ENCODE measurements around the gene PSME3. TPM values are rescaled to one million over a fixed set of nuclear protein-coding genes. Genes with fewer than 3 reads are reported as not detected.

The PSME3 gene
- total and polyA plus RNA-seq, 12 donors = 18.5 to 149 (median 79.9) TPM

DNA sequence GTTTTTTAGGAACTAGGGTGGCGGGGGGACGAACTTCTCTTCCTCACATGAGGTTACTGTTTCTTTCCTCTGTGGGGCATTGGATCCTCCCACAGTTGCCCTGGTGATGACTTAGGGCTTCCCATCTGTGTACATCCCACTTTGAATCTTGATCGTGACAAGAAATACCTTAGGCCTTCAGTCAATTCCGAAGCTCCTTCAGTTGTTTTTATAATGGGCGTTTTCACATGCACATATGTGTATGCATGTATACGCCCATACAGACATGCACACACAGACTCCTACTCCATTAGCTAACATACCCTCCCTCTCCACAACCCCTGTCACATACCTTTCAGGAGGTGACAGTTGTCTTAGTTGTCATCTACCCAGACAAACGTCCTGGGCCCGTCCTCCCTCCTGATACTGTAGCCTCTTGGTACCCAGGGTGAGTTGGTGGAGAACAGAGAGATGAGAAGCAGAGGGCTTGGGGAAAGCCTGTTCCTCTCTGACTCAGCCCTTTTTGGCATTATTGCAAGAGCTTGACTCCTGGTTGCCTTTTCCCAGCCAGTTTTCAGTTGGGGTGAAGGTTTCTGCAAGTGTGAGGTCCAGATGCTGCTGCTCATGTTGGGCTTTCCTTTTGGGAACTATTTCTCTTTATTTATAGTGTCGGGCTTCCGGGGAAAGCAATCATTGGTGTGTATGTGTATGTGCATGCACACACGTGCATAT is 8.9 kb downstream of the PSME3 start:
- intact Hi-C loops (cut with DNase I) = loop anchor here (5.0 to 10.0 kb wide), 2 partner anchors 95 to 153 kb away; partner anchors contain the start of gene RPL27 (in 1 of the 2)
- TF ChIP-seq POLR2A (IDR thresholded peaks at IDR 0.05) (no peak), CTCF (IDR thresholded peaks at IDR 0.05) (no peak)

DNA sequence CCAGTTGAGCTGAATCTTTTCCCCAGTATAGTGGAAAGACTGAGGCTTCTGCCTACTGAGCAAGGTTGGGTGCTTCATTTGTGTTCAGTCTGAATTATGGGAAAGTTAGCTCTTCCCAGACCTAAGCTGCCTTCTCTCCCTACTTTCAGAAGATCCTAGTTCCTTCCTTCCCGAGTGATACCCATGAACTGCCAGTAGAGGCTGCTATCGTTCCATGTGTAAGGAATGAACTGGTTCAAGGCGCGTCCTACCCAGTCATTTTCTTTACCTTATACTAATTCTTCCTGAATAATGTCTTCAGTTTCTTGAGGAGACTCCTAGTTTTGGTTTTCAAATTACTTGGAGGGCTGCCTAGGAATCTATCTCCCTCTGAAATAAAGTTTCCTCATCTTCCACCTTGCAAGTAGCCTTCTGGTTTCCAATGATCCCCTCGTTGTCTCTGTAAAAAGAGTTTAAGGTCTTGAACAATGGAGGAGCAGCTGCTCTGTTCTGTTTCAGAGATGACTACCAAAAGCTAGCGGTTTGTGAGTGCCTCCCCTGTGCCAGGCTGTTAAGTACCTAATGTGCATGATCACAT is 10.2 kb downstream of the PSME3 start:
- WGBS, 4 donors = 30 to 36% (median 33%) methylated on average over 6 of the region's 6 CpGs
- Histone ChIP-seq H3K9me3 (replicated peaks in 1 of 3) (no peaks in the 10 kb centered on the region), H3K36me3 (replicated peaks in 1 of 2) (peaks cover 0 to 60% of the 10 kb centered on the region in 2 donors), H3K27me3 (no peaks in the 10 kb centered on the region), H3K27ac (peak overlapping the region in 2 of 5 donors; percentile 19 to 35), H3K4me3 (no peak overlapping the region), H3K4me1 (replicated peaks in 1 of 2) (peaks cover 0 to 21% of the 10 kb centered on the region in 2 donors)
- peak; percentile 35 to 68 (median 53) for DNase-seq
- intact Hi-C loops (cut with DNase I) = loop anchor here (5.0 to 10.0 kb wide), 2 partner anchors 94 to 151 kb away; partner anchors contain the start of gene RPL27 (in 1 of the 2)
- no peak for TF ChIP-seq POLR2A (IDR thresholded peaks at IDR 0.05)
- peak; percentile 70 to 99 (median 96) for TF ChIP-seq CTCF (IDR thresholded peaks at IDR 0.05)

More for the DNA sequence above, 8.9 kb downstream of the PSME3 start:
- Histone ChIP-seq H3K4me1 (replicated peaks in 1 of 2) (peaks cover 0 to 17% of the 10 kb centered on the region in 2 donors), H3K27me3 (no peaks in the 10 kb centered on the region), H3K36me3 (replicated peaks in 1 of 2) (peaks cover 0 to 73% of the 10 kb centered on the region in 2 donors), H3K9me3 (replicated peaks in 1 of 3) (no peaks in the 10 kb centered on the region), H3K27ac (no peak overlapping the region), H3K4me3 (no peak overlapping the region)
- WGBS, 4 donors = 69 to 72% (median 70%) methylated on average over 11 of the region's 11 CpGs
- peak in 1 of 7 donors; percentile 42 for DNase-seq

DNA sequence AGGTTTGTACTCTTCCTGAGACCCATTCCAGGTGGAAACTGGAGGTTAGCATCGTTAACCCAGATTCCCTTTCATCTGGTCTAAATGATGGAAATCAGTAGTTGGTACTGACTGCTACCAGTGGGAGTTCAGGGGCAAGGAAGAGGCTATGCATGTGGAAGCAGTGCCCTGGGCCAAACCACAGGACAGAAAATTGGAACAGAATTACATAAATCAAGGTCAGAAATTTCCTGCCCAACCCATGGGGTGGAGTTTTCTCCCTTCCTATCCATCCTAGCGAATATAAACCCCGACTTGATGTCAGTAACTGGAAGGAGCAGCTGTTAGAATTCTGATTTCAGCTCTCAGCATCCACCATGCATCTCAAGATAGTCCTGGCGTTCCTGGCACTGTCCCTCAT is 11.1 kb downstream of the PSME3 start, which contains the start of gene AOC2:
Gene AOC2 (plus strand): TSS at position 310 of the 400 bp plus-strand sequence. CDS start 47 bp downstream, at position 357.
- Histone ChIP-seq H3K4me1 (replicated peaks in 1 of 2) (peaks cover 0 to 21% of the 10 kb centered on the region in 2 donors), H3K27ac (peak within 1 kb of the TSS in 2 of 5 donors; percentile 19 to 80), H3K36me3 (replicated peaks in 1 of 2) (peaks cover 0 to 52% of the 10 kb centered on the region in 2 donors), H3K27me3 (no peaks in the 10 kb centered on the region), H3K4me3 (no peak within 1 kb of the TSS), H3K9me3 (replicated peaks in 1 of 3) (no peaks in the 10 kb centered on the region)
- intact Hi-C loops (cut with DNase I) = loop anchor here (5.0 to 10.0 kb wide), 2 partner anchors 93 to 151 kb away; partner anchors contain the start of gene RPL27 (in 1 of the 2)
- 37 to 54% (median 46%) methylated on average over 3 to 4 of the region's 4 CpGs for WGBS, 4 donors
- peak in 2 of 7 donors; percentile 41 to 53 for DNase-seq
- TF ChIP-seq POLR2A (IDR thresholded peaks at IDR 0.05) (no peak), CTCF (IDR thresholded peaks at IDR 0.05) (no peak)
